Activated naive CD4-positive, alpha-beta T cell (primary cell): ENCODE measurements around the gene CLCA1.

Experiments
- DNase-seq, 4 experiments: peaks; one replicate each; lab custom pipeline; 2025; lab: John Stamatoyannopoulos, UW

Gene CLCA1

GRCh38 chr1:86504137-86504479 is 35.4 kb downstream of the CLCA1 start:
- no peak for DNase-seq

- DNase-seq, result no peak
Observed at GRCh38 chr1:86504895-86505563, 36.3 kb downstream of the CLCA1 start.

GRCh38 chr1:86505564-86505902 is 36.8 kb downstream of the CLCA1 start:
- DNase-seq, result no peak

- DNase-seq, result no peak
Observed at GRCh38 chr1:86507935-86508582, 39.3 kb downstream of the CLCA1 start.

GRCh38 chr1:86508583-86508969 is 39.8 kb downstream of the CLCA1 start:
- no peak for DNase-seq

- DNase-seq, result no peak
Observed at GRCh38 chr1:86515597-86515996, 46.9 kb downstream of the CLCA1 start.

- DNase-seq, result no peak
Observed at GRCh38 chr1:86516335-86516734, 47.6 kb downstream of the CLCA1 start.

- DNase-seq, result no peak
Observed at GRCh38 chr1:86517336-86517735, 48.6 kb downstream of the CLCA1 start.

- no peak for DNase-seq
Observed at GRCh38 chr1:86520789-86521521, 52.2 kb downstream of the CLCA1 start.

GRCh38 chr1:86521522-86521891 is 52.8 kb downstream of the CLCA1 start:
- DNase-seq, result no peak

GRCh38 chr1:86522240-86522639 is 53.5 kb downstream of the CLCA1 start:
- no peak for DNase-seq

- no peak for DNase-seq
Observed at GRCh38 chr1:86523670-86524354, 55.1 kb downstream of the CLCA1 start.

GRCh38 chr1:86527306-86527705 is 58.6 kb downstream of the CLCA1 start:
- DNase-seq, result no peak

- DNase-seq, result no peak
Observed at GRCh38 chr1:86530211-86530845, 61.6 kb downstream of the CLCA1 start.

- no peak for DNase-seq
Observed at GRCh38 chr1:86537928-86538695, 69.4 kb downstream of the CLCA1 start.

- DNase-seq, result no peak
Observed at GRCh38 chr1:86538775-86539174, 70.0 kb downstream of the CLCA1 start.

- no peak for DNase-seq
Observed at GRCh38 chr1:86541859-86542258, 73.1 kb downstream of the CLCA1 start.

- no peak for DNase-seq
Observed at GRCh38 chr1:86542631-86543030, 73.9 kb downstream of the CLCA1 start.

- DNase-seq, result no peak
Observed at GRCh38 chr1:86546787-86547221, 78.1 kb downstream of the CLCA1 start, which contains the start of gene CLCA4. CLCA4 (plus strand) TSS chr1:86547078; CDS start chr1:86547120, 42 bp downstream.

GRCh38 chr1:86548839-86549238 is 80.1 kb downstream of the CLCA1 start:
- DNase-seq, result no peak
